Superior temporal gyrus (tissue), 1 donor: Measurements from ENCODE around the gene GALE.
"Not testable (repeated sequence)": the region's sequence is repeated elsewhere in the genome, so short reads cannot be mapped to it uniquely, and the experiment has no call there.

ENCODE experiments used
- DNase-seq: peaks from one replicate; pipeline ENCODE4 v3.0.0-alpha.2; 2016; ENCODE audit errors: extremely low spot score

Gene GALE

GRCh38 chr1:23792151-23792945 is 8.2 kb downstream of the GALE start:
- no peak for DNase-seq

GRCh38 chr1:23791516-23792047 is 9.0 kb downstream of the GALE start:
- DNase-seq, result no peak

- DNase-seq, result peak; percentile 97
Observed at GRCh38 chr1:23790696-23791515, 9.6 kb downstream of the GALE start, which contains the start of gene LYPLA2. Gene LYPLA2 (plus strand): TSS chr1:23791145. CDS start chr1:23792683, 1,538 bp downstream.

- DNase-seq, result no peak
Observed at GRCh38 chr1:23788695-23789094, 11.9 kb downstream of the GALE start.

- DNase-seq, result no peak
Observed at GRCh38 chr1:23787701-23788100, 12.9 kb downstream of the GALE start.

- no peak for DNase-seq
Observed at GRCh38 chr1:23784846-23785245, 15.7 kb downstream of the GALE start.

- DNase-seq, result not testable (repeated sequence)
Observed at GRCh38 chr1:23783141-23783540, 17.4 kb downstream of the GALE start.

GRCh38 chr1:23779826-23780371 is 20.7 kb downstream of the GALE start:
- no peak for DNase-seq

GRCh38 chr1:23777979-23778814 is 22.4 kb downstream of the GALE start, which contains the start of gene PITHD1:
Gene PITHD1 (plus strand): TSS chr1:23778418. CDS start chr1:23778516, 98 bp downstream.
- DNase-seq, result peak; percentile 82

- DNase-seq, result no peak
Observed at GRCh38 chr1:23776217-23776616, 24.3 kb downstream of the GALE start.

GRCh38 chr1:23774174-23774880 is 26.2 kb downstream of the GALE start:
- no peak for DNase-seq

- DNase-seq, result no peak
Observed at GRCh38 chr1:23772854-23773242, 27.7 kb downstream of the GALE start.

- DNase-seq, result peak; percentile 93
Observed at GRCh38 chr1:23772049-23772853, 28.3 kb downstream of the GALE start.

- DNase-seq, result no peak
Observed at GRCh38 chr1:23768733-23769132, 31.8 kb downstream of the GALE start.

- DNase-seq, result no peak
Observed at GRCh38 chr1:23763041-23763577, 37.4 kb downstream of the GALE start.

- DNase-seq, result peak; percentile 80
Observed at GRCh38 chr1:23759277-23759676, 41.3 kb downstream of the GALE start.

GRCh38 chr1:23757812-23758211 is 42.7 kb downstream of the GALE start:
- DNase-seq, result no peak

- DNase-seq, result no peak
Observed at GRCh38 chr1:23756676-23757075, 43.9 kb downstream of the GALE start.

- no peak for DNase-seq
Observed at GRCh38 chr1:23752909-23753308, 47.6 kb downstream of the GALE start.
